ENCODE data around the gene PODN.

Gene PODN

DNA sequence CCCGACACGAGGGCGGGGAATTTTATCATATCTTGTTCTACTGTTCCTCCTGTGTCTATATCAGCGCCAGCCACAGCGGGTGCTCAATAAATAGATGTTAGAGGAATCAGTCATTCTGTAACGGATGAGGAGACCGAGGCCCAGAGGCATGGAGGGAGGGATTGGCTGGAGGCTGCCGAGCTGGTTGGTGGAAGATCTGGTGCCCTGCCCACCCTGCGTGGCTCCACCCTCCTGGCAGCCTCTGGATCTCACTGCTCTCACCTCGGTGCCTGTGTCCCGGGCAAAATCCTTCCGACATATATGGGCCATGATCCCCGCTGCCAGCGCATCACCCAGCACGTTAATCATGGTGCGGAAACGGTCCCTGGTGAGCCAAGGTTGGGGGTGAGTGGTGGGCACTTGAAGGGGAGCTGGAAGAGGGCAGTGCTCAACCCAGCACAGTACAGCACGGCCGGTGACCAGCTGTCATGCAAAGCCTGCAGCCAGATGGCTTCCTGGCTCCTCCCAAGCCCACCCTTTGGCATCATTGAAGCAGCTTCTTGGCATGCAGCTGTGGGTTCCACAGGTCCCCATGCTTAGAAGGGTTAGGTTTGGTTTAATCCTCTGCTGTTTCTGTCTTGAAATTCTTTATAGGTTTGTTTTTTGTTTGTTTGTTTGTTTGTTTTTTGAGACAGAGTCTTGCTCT is 26.7 kb downstream of the PODN start:
- Histone ChIP-seq H3K27ac (no peak overlapping the region), H3K4me3 (IDR thresholded peaks at IDR 0.05; ENCODE audit: insufficient read depth, low read depth, low read length) (no peak overlapping the region), H3K36me3 (ENCODE audit: insufficient read depth) (no peaks in the 10 kb centered on the region), H2AFZ (ENCODE audit: low read depth) (no peak overlapping the region), H3K27me3 (ENCODE audit: insufficient read depth, low read depth) (peaks cover 12% of the 10 kb centered on the region; the same call in 1 of the 2 replicates), H3K9ac (no peak overlapping the region), H3K4me2 (no peak overlapping the region), H4K20me1 (ENCODE audit: insufficient read depth) (no peaks in the 10 kb centered on the region), H3K79me2 (ENCODE audit: insufficient read depth, low read depth) (no peaks in the 10 kb centered on the region), H3K4me1 (ENCODE audit: low read depth, poor library complexity, severe bottlenecking) (no peaks in the 10 kb centered on the region)
- TF ChIP-seq, protein P1, sequence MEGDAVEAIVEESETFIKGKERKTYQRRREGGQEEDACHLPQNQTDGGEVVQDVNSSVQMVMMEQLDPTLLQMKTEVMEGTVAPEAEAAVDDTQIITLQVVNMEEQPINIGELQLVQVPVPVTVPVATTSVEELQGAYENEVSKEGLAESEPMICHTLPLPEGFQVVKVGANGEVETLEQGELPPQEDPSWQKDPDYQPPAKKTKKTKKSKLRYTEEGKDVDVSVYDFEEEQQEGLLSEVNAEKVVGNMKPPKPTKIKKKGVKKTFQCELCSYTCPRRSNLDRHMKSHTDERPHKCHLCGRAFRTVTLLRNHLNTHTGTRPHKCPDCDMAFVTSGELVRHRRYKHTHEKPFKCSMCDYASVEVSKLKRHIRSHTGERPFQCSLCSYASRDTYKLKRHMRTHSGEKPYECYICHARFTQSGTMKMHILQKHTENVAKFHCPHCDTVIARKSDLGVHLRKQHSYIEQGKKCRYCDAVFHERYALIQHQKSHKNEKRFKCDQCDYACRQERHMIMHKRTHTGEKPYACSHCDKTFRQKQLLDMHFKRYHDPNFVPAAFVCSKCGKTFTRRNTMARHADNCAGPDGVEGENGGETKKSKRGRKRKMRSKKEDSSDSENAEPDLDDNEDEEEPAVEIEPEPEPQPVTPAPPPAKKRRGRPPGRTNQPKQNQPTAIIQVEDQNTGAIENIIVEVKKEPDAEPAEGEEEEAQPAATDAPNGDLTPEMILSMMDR (conservative IDR thresholded peaks at IDR 0.05; ENCODE audit: low read depth, low read length), result no peak

DNA sequence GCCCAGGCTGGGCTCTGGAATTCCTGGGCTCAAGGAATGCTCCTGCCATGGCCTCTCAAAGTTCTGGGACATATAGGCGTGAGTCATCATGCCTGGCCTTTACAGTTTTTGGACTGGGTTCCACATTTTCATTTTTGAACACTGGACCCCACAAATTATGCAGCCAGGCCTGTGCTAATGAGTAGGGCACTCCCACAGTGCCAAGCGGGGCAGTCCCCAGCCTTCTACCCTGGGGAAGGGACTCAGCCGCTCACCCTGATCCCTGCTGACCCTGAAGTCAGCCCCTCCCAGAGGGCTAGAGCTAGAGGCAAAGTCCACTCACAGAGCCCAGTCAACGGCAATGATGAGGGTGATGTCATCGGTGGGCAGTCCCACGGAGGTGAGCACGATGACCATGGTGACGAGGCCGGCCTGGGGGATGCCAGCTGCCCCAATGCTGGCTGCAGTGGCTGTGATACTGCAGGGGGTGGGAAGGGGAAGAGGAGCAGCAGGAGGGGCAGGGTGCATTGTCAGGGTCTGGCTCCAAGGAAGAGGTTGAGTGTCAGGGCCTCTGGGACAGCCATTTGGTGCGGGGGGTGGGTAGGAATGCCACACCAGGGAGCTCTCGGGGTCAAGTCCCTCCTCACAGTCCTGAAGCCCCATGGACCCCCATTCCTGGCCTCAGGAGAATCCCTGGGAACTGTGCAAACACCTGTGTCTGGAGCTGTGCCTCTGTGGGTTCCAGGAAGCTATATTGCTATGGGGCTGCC is 27.6 kb downstream of the PODN start:
- Histone ChIP-seq H3K79me2 (ENCODE audit: insufficient read depth, low read depth) (no peaks in the 10 kb centered on the region), H3K27me3 (ENCODE audit: insufficient read depth, low read depth) (peaks cover 14% of the 10 kb centered on the region; the same call in 1 of the 2 replicates), H3K4me2 (no peak overlapping the region), H4K20me1 (ENCODE audit: insufficient read depth) (no peaks in the 10 kb centered on the region), H3K36me3 (ENCODE audit: insufficient read depth) (no peaks in the 10 kb centered on the region), H3K4me1 (ENCODE audit: low read depth, poor library complexity, severe bottlenecking) (no peaks in the 10 kb centered on the region), H3K9ac (no peak overlapping the region), H3K27ac (no peak overlapping the region), H2AFZ (ENCODE audit: low read depth) (no peak overlapping the region), H3K4me3 (IDR thresholded peaks at IDR 0.05; ENCODE audit: insufficient read depth, low read depth, low read length) (no peak overlapping the region)
- TF ChIP-seq, protein P1 (conservative IDR thresholded peaks at IDR 0.05; ENCODE audit: low read depth, low read length), result no peak

DNA sequence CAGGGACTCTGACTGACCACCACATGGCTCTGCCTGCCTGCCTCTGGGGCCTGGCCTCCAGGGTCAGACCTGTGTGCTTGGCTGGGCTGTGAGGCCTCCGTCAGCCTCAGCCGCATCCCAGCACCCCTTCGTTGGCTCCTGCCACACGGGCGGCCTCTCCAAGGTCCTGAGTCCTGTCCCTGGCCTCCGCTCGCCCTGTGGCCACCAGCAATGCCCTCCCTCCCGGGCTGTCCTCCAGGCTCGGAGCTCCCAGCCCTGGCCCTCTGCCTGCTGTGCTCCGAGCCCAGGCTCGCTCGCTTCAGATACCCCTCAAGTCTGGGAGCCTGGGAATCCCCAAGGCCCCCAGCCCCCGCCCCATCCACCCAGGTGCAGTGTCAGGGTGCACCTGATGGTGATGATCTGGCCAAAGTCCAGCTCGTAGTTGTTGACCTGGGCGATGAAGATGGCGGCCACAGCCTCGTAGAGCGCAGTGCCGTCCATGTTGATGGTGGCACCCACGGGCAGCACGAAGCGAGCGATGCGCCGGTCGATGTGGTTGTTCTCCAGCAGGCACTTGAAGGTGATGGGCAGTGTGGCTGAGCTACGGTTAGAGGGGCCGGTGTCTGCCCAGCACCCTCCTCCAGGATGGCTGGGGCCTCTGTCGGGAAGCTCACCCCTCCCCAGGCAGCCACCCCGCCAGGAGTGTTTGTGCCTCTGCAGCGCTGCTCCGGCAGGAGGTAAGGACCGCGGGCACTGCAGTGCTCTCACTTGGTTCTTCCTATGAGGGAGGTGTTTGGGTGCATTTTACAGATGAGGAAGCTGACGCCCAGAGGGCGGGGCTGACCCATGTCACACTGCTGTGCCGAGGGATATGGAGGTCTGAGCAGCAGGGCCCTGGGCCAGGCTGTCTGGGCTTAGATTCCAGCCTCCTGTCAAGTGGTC is 28.5 kb downstream of the PODN start:
- Histone ChIP-seq H3K36me3 (ENCODE audit: insufficient read depth) (no peaks in the 10 kb centered on the region), H3K4me1 (ENCODE audit: low read depth, poor library complexity, severe bottlenecking) (no peaks in the 10 kb centered on the region), H3K27ac (no peak overlapping the region), H3K27me3 (ENCODE audit: insufficient read depth, low read depth) (peaks cover 14% of the 10 kb centered on the region; the same call in 1 of the 2 replicates), H2AFZ (ENCODE audit: low read depth) (no peak overlapping the region), H3K79me2 (ENCODE audit: insufficient read depth, low read depth) (no peaks in the 10 kb centered on the region), H4K20me1 (ENCODE audit: insufficient read depth) (no peaks in the 10 kb centered on the region), H3K4me3 (IDR thresholded peaks at IDR 0.05; ENCODE audit: insufficient read depth, low read depth, low read length) (no peak overlapping the region), H3K4me2 (no peak overlapping the region), H3K9ac (no peak overlapping the region)
- TF ChIP-seq, protein P1 (conservative IDR thresholded peaks at IDR 0.05; ENCODE audit: low read depth, low read length), result no peak

DNA sequence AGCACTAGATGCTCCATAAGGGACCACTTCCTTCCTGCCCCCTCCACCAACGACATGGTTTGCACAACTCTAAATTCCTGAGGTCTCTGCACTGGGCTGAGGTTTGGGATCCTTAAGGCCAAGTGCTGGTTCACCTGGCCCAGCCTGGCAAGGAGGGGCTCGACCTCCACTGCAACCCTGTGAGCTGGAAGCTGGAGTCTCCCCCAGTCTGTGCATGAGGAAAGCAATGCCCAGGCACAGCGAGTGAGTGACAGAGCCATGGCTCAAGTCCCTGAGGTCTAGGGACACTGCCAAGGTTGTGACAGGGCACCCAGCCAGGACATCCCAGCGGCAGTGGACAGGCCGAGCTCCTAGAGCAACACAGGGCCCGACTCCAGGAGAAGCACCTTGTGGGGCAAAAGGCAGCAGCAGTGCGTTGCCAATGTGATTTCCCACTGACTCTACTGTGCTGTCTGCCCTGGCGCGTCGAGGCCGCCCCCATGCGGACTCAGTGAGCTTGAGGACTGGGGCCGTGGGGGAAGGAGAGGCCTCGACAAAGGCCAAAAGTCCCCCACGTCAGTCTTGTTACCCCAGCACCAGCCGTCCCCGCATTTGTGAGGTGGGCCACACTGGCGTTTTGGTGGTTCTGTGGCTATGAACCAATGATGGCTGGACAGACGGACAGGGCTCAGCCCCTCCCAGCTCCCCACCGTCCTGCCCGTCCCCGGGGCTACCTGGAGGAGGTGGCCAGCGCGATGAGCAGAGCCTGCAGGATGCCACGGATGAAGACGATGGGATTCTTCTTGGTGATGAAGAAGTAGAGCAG is 30.0 kb downstream of the PODN start:
- H3K36me3 ChIP-seq (ENCODE audit: insufficient read depth), result no peaks in the 10 kb centered on the region
- no peak overlapping the region for H2AFZ ChIP-seq (ENCODE audit: low read depth)
- no peaks in the 10 kb centered on the region for H3K4me1 ChIP-seq (ENCODE audit: low read depth, poor library complexity, severe bottlenecking)
- TF ChIP-seq, protein P1 (conservative IDR thresholded peaks at IDR 0.05; ENCODE audit: low read depth, low read length), result no peak
- no peaks in the 10 kb centered on the region for H4K20me1 ChIP-seq (ENCODE audit: insufficient read depth)
- peaks cover 14% of the 10 kb centered on the region; the same call in 1 of the 2 replicates for H3K27me3 ChIP-seq (ENCODE audit: insufficient read depth, low read depth)
- no peaks in the 10 kb centered on the region for H3K79me2 ChIP-seq (ENCODE audit: insufficient read depth, low read depth)
- no peak overlapping the region for H3K4me3 ChIP-seq (IDR thresholded peaks at IDR 0.05; ENCODE audit: insufficient read depth, low read depth, low read length)
- no peak overlapping the region for H3K9ac ChIP-seq
- H3K4me2 ChIP-seq, result no peak overlapping the region
- no peak overlapping the region for H3K27ac ChIP-seq
